ENCODE measurements around the gene OR51B2.
"Not testable (repeated sequence)": the region's sequence is repeated elsewhere in the genome, so short reads cannot be mapped to it uniquely, and the experiment has no call there.

The OR51B2 gene

DNA sequence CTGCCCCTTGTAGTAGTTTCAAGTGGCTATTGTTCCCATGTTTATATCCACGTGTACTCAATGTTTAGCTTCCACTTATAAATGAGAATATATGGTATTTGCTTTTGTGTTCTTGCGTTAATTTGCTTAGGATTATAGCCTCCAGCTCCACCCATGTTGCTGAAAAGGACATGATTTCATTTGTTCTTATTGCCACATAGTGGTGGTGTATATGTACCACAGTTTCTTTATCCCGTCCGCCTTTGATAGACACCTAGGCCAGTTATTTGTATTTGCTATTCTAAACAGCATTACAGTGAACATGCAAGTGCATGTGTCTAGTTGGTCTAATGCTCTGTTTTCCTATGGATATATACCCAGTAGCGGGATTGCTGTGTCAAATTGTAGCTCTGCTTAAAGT, 6.8 kb downstream of the OR51B2 start:
- no peaks in the 10 kb centered on the region for H3K36me3 ChIP-seq (ENCODE audit: control insufficient read depth, insufficient read depth, low read length)
- no peaks in the 10 kb centered on the region for H3K4me1 ChIP-seq
- H3K27ac ChIP-seq = no peak overlapping the region
- TF ChIP-seq, protein P1, sequence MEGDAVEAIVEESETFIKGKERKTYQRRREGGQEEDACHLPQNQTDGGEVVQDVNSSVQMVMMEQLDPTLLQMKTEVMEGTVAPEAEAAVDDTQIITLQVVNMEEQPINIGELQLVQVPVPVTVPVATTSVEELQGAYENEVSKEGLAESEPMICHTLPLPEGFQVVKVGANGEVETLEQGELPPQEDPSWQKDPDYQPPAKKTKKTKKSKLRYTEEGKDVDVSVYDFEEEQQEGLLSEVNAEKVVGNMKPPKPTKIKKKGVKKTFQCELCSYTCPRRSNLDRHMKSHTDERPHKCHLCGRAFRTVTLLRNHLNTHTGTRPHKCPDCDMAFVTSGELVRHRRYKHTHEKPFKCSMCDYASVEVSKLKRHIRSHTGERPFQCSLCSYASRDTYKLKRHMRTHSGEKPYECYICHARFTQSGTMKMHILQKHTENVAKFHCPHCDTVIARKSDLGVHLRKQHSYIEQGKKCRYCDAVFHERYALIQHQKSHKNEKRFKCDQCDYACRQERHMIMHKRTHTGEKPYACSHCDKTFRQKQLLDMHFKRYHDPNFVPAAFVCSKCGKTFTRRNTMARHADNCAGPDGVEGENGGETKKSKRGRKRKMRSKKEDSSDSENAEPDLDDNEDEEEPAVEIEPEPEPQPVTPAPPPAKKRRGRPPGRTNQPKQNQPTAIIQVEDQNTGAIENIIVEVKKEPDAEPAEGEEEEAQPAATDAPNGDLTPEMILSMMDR (IDR thresholded peaks at IDR 0.05) = no peak
- H3K9ac ChIP-seq = no peak overlapping the region
- H2AFZ ChIP-seq = no peak overlapping the region
- no peaks in the 10 kb centered on the region for H3K79me2 ChIP-seq
- no peak overlapping the region for H3K4me3 ChIP-seq (ENCODE audit: low read depth, low read length)
- H3K27me3 ChIP-seq (ENCODE audit: control insufficient read depth, insufficient read depth, low read length) = no peaks in the 10 kb centered on the region
- no peak overlapping the region for H3K4me2 ChIP-seq (ENCODE audit: low read length)
- H3K9me3 ChIP-seq (ENCODE audit: control insufficient read depth, low read length) = no peaks in the 10 kb centered on the region

DNA sequence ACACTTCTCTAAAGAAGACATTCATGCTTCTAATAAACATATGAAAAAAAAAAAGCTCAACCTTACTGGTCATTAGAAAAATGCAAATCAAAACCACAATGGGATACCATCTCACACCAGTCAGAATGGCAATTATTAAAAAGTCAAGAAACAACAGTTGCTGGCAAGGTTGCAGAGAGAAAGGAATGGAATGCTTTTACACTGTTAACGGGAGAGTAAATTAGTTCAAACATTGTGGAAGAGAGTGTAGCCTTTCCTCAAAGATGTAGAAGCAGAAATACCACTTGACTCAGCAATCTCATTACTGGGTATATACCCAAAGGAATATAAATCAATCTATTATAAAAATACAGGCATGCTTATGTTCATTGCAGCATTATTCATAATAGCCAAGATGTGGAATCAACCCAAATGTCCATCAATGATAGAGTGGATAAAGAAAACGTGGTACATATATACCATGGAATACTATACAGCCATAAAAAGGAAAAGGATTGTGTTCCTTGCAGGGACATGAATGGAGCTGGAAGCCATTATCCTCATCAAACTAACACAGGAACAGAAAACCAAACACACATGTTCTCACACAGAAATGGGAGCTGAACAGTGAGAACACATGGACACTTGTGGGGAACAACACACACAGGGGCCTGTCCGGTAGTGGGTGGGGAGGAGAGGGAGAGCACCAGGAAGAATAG, 10.6 kb downstream of the OR51B2 start:
- not testable (repeated sequence) for H3K4me3 ChIP-seq (ENCODE audit: low read depth, low read length); H3K4me2 ChIP-seq (ENCODE audit: low read length); H3K27me3 ChIP-seq (ENCODE audit: control insufficient read depth, insufficient read depth, low read length); H3K79me2 ChIP-seq; H3K36me3 ChIP-seq (ENCODE audit: control insufficient read depth, insufficient read depth, low read length); H3K9me3 ChIP-seq (ENCODE audit: control insufficient read depth, low read length); H2AFZ ChIP-seq; H3K27ac ChIP-seq; H3K9ac ChIP-seq; H3K4me1 ChIP-seq

DNA sequence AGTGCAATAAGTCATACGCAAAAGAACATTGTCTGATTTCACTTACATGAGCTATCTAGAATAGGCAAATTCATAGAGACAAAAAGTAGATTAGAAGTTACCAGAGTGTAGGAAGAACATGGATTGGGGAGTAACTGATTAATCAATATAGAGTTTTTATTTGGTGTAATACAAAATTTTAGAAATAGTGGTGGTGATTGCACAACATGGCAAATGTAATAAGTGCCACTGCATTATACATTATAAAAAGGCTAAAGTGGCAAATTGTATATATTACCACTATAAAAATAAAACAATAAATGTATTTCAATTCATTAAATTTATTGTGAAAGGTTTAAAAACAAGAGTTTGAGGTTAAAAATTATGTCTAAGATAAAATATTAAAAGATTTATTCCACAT, 13.7 kb downstream of the OR51B2 start:
- H3K4me2 ChIP-seq (ENCODE audit: low read length) = no peak overlapping the region
- TF ChIP-seq, protein P1 (IDR thresholded peaks at IDR 0.05) = no peak
- H3K9ac ChIP-seq = no peak overlapping the region
- H3K4me3 ChIP-seq (ENCODE audit: low read depth, low read length) = no peak overlapping the region
- H2AFZ ChIP-seq = no peak overlapping the region
- H3K9me3 ChIP-seq (ENCODE audit: control insufficient read depth, low read length) = no peaks in the 10 kb centered on the region
- no peaks in the 10 kb centered on the region for H3K4me1 ChIP-seq
- H3K27ac ChIP-seq = no peak overlapping the region
- H3K36me3 ChIP-seq (ENCODE audit: control insufficient read depth, insufficient read depth, low read length) = no peaks in the 10 kb centered on the region
- no peaks in the 10 kb centered on the region for H3K27me3 ChIP-seq (ENCODE audit: control insufficient read depth, insufficient read depth, low read length)
- no peaks in the 10 kb centered on the region for H3K79me2 ChIP-seq

DNA sequence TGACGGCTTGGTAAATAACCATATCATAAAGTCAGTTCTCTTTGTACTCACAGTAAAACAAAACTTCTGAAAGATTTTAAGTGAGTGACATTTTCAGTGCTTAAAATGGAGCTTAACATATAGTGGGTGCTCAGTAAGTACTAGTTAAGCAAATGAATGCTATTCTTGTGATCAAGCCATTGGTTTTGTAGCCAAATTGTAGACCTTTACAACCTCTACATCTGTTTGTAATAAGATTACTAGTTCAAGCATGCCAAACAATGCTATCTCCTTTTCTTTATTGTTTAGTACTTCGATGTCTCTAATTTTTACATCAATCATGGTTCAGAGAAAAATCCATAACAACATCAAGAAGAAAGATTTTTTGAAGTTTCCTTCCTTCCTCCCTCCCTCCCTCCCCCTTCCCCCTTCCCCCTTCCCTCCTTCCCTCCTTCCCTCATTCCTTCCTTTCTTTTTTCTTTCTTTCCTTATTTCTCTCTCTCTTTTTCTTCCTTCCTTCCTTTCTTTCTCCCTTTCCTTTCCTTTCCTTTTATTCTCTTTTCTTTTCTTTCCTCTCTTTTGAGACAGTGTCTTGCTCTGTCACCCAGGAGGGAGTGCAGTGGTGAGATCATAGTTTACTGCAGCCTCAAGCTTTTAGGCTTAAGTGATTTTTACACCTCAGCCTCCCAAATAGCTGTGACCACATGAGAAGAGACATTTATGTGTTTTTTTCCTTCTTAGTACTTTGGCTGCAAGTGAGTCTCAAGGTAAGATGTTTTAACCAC, 16.7 kb downstream of the OR51B2 start:
- Histone ChIP-seq H3K4me3 (ENCODE audit: low read depth, low read length) (no peak overlapping the region), H3K79me2 (no peaks in the 10 kb centered on the region), H2AFZ (no peak overlapping the region), H3K9me3 (ENCODE audit: control insufficient read depth, low read length) (no peaks in the 10 kb centered on the region), H3K27me3 (ENCODE audit: control insufficient read depth, insufficient read depth, low read length) (no peaks in the 10 kb centered on the region), H3K4me1 (no peaks in the 10 kb centered on the region), H3K36me3 (ENCODE audit: control insufficient read depth, insufficient read depth, low read length) (no peaks in the 10 kb centered on the region), H3K27ac (no peak overlapping the region), H3K9ac (no peak overlapping the region), H3K4me2 (ENCODE audit: low read length) (no peak overlapping the region)
- TF ChIP-seq, protein P1 (IDR thresholded peaks at IDR 0.05) = no peak

DNA sequence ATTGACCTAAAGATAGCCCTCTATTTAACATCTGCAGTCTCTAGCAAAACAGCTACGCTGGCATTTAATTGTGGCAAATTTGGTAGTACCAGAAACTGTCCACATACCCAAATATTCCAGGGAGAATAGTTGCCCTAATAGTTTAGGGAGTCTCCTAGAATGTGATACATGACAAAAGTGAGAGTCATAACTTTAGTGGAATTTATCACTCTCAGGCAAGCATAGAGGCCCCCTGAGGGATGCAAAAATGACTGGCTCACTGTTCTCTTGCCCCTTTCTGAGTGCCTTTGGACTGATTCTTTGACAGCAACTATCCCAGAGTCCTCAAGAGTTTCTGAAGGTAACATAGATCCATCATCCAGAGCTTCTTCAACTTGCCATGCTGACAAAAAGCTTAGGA, 20.1 kb downstream of the OR51B2 start:
- Histone ChIP-seq H3K9ac (no peak overlapping the region), H3K4me2 (ENCODE audit: low read length) (no peak overlapping the region), H3K9me3 (ENCODE audit: control insufficient read depth, low read length) (no peaks in the 10 kb centered on the region), H3K4me3 (ENCODE audit: low read depth, low read length) (no peak overlapping the region), H3K36me3 (ENCODE audit: control insufficient read depth, insufficient read depth, low read length) (no peaks in the 10 kb centered on the region), H3K27ac (no peak overlapping the region), H3K4me1 (no peaks in the 10 kb centered on the region), H2AFZ (no peak overlapping the region), H3K79me2 (no peaks in the 10 kb centered on the region), H3K27me3 (ENCODE audit: control insufficient read depth, insufficient read depth, low read length) (no peaks in the 10 kb centered on the region)
- TF ChIP-seq, protein P1 (IDR thresholded peaks at IDR 0.05) = no peak

Data from parathyroid adenoma (tissue), 2 donors.